ENCODE results near the gene CKAP2.
"Not testable (repeated sequence)": the region's sequence is repeated elsewhere in the genome, so short reads cannot be mapped to it uniquely, and the experiment has no call there.

DNA sequence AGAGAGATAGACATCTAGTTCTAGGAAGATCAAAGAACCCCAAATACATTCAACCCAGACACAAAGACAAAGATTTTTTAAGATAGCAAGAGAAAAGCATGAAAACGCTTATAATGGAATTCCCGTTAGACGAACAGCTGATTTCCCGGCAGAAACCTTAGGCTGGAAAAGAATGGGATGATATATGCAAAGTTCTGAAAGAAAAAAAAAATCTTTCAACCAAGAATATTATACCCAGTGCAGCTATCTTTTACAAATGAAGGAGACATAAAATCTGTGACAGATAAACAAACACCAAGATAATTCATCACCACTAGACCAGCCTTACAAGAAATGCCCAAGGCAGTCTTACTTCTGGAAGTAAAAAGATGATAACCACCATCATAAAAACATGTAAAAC is 56.3 kb downstream of the CKAP2 start:
- TF ChIP-seq CTCF, POLR2AphosphoS5 (IDR thresholded peaks at IDR 0.05): not testable (repeated sequence)
